8988T (cell line): Measurements from ENCODE around the gene SULT1C3.
"Not testable (repeated sequence)": the region's sequence is repeated elsewhere in the genome, so short reads cannot be mapped to it uniquely, and the experiment has no call there.

Experiments
- DNase-seq: peaks from one replicate; pipeline ENCODE4 v3.0.0; 2011

The SULT1C3 gene

DNA sequence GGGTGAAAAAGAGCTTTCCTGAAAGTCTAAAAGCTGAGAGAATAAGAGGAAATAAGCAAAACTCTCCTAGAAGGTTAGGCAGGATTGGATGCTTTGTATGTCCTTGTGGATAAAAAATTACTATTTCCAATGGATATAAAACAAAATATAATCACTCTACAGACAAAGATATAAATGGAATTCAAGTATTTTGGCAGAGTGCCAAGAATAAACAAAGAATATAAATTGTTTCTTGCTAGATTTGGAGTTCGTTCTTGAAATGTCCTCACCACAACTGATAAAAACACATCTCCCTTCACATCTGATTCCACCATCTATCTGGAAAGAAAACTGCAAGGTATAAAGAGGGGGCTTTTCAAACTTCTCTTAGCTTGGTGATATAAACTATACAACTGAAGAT is 13.3 kb downstream of the SULT1C3 start:
- DNase-seq, result no peak

- DNase-seq, result no peak
Observed at GRCh38 chr2:108257757-108258331, 18.1 kb downstream of the SULT1C3 start.

DNA sequence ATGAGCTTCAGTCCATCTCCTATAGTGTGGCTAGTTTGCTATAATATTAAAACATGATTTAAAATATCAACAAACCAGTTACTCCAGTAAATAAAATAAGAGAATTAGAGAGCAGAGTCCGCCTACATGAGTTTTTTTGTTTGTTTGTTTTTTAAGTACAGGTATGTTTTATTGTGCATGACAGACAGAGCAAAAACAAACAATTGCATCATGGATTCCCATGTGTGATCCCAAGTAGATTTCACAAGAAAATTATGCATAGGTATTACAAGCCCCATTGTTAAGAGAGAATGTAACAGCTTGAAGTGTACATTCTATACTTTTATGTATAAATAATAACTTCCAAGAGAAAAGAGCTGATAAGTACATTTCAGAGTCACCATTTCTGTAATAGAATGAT is 21.0 kb downstream of the SULT1C3 start:
- no peak for DNase-seq

DNA sequence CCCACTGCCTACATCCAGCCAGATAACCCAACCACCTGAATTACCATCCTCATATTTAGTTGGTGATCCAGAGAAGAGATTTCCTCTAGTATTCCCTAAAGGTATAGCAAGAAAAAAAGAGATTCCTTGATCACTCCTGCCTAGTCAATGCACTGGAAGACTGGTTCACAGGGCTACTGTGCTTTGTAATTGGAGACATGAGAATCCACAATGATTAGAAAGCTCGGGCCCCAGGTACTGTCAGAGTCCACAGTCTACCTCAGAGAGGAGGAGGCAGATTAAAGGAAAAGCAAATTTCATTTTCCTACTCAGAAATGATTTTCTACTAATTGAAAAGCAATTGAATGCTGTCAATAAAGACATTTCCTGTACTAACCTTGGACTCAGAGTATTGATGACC is 22.3 kb downstream of the SULT1C3 start:
- no peak for DNase-seq

DNA sequence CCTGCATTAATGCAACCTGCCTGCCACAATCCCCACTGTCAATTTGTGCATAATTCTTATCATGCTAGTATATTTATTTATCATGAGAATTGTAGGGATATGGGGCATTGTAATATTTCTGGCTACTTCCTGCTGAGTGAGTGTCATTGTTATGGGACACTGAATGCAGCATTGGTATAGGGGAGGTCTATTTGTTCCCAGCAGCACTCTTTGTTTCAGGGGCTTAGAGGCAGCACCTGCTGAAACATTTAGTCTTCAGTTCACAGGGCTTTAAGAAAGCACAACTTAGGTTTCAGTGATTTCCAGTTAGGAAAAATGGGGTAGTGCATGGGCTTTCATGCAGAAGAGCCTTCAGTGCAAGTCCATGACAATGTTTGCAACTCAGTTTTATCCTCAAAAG is 23.6 kb downstream of the SULT1C3 start:
- no peak for DNase-seq

DNA sequence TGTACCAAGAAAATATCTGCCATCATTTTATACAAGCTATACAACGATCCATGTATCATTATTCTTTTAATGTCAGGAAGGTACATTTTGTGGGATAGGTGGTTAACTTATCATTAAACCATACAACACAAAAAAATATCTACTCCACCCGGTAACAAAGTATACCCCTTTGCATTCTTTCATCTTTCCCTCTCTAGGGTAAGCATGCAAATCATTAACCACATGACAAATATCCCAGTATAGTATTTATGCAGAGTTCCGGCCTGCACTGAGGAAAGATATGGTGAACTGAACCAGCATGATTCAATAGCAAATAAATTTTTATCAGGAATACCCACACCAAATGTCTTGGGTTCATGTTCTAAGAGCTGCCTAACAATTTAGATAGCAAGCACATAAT is 26.4 kb downstream of the SULT1C3 start:
- DNase-seq, result no peak

DNA sequence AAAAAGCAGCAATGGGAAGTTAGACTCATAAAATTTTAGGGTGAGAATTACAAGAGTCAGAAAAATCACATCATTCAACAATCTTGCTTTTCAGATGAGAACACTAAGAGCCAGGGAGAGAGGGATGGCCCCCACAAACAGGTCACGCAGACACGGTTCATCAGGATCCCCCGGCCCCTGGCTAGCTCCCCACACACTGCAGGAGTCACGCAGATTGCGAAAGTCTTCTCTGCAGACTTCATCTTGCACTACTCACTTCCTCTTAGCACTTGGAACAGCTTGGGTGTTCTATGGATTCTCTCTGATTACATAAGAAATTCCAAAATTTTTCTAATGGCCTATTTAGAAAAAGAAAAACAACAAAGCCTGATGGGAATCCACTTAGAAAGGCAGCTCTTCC is 27.3 kb downstream of the SULT1C3 start:
- no peak for DNase-seq

DNA sequence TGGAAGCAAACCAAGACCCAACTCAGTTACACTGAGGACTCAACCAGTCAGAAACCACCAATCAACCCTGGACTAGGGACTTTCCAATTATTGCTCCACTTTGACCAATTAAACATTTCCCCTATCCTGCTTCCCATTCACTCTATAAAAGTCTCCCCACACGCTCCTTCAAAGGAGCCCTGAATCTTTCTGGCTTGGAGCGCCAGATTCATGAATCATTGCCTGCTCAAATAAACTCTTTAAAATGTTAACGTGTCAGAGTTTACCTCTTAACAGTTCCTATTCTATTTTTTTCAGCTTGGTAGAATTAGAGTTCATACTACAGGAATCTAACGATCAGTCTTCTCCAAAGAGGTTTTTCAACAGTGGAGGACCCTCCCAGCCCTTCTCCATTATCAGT is 28.2 kb downstream of the SULT1C3 start:
- no peak for DNase-seq

- no peak for DNase-seq
Observed at GRCh38 chr2:108270346-108270745, 30.6 kb downstream of the SULT1C3 start.

GRCh38 chr2:108270768-108271506 is 31.2 kb downstream of the SULT1C3 start:
- DNase-seq, result no peak

- DNase-seq, result peak; percentile 24
Observed at GRCh38 chr2:108271691-108272253, 32.0 kb downstream of the SULT1C3 start.

- DNase-seq, result no peak
Observed at GRCh38 chr2:108278631-108279030, 38.9 kb downstream of the SULT1C3 start.

DNA sequence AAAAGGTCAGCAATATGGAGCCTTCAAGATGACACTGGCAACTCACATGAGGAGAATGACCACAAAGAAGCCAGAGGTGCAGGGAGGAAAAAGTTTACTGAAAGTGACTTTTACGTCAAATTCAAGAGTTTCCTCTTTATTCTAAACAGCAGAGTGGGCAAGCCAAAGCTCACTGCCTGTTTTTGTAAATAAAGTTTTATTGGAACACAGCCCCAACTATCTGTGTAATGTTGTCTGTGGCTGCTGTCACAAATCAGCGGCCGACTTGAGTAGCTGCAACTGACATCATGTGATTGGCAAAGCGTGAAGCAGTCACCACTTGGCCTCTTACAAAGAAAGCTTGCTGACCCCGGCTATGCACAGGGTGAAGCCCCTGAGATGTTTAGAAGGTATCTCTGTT is 39.7 kb downstream of the SULT1C3 start:
- DNase-seq, result no peak

GRCh38 chr2:108280466-108280865 is 40.7 kb downstream of the SULT1C3 start:
- DNase-seq, result no peak

GRCh38 chr2:108284566-108284965 is 44.8 kb downstream of the SULT1C3 start:
- DNase-seq, result not testable (repeated sequence)

DNA sequence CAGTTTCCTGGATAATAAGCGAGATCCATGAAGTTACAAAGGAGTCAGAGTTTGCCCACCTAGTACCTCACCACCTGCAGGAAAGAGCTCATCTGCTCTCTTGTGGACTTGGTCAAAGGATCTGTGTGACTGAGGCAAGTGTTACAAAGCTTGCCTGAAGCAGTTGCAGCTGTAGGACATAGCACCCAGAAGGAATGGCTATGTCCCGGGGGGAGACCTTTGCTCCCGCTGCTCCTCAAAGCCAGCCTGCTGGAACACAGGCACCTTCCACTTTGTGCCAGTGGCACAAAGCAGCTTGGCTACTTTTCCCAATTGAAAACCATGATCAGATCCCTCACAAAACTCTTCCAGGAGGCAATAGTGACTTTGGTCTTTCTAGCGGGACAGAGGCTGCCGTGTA is 45.8 kb downstream of the SULT1C3 start:
- no peak for DNase-seq

- DNase-seq, result no peak
Observed at GRCh38 chr2:108287169-108287568, 47.4 kb downstream of the SULT1C3 start.

GRCh38 chr2:108288534-108289106 is 48.9 kb downstream of the SULT1C3 start, which contains the start of gene SULT1C2:
Gene SULT1C2 (plus strand): TSS chr2:108288895. CDS start chr2:108293668, 4,773 bp downstream.
- no peak for DNase-seq

DNA sequence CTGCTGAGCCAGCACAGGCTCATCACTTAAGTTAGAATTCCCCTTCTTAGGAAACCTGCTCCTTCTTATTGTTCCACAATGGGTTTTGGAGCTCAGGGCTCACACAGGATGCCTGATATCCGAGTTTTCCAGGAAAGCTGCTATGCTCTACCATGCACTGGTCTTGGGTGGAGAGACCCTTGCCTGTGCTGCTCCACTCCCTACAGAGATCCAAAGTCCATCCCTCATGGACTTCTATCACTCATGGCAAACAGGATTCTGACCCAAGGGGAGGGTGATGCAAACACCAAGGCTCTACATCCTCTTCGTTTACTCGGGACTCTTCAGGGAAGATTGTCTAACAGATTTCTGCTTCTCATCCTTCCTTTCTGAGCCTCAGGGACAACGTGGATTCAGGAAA is 54.1 kb downstream of the SULT1C3 start:
- no peak for DNase-seq

GRCh38 chr2:108297436-108298141 is 57.8 kb downstream of the SULT1C3 start:
- no peak for DNase-seq

- DNase-seq, result no peak
Observed at GRCh38 chr2:108301558-108301957, 61.8 kb downstream of the SULT1C3 start.

GRCh38 chr2:108304975-108305374 is 65.2 kb downstream of the SULT1C3 start:
- DNase-seq, result no peak

DNA sequence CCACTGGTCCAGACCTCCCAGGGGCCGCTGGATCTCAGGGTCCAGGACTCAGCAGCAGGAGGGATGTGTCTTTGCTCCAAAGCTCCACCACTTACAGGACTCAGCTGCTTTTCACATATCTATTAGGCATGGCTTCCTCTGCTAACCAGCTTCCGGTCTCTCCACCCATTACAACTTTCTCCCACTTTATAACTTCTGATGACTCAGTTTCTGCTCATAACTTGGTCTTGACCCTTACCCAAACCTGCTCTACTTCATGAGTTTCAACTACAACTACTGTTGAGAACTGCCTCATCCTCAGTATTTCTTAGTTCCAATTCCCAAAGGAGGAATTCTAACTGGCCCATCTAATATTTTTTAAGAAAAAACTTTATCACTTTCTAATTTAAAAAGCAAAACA is 66.1 kb downstream of the SULT1C3 start:
- no peak for DNase-seq
